H1 (cell line): ENCODE data around the gene IKZF2. TPM values are rescaled to one million over a fixed set of nuclear protein-coding genes. Genes with fewer than 3 reads are reported as not detected.

Source experiments
- ATF2 ChIP-seq: IDR thresholded peaks from 2 replicates; pipeline ENCODE4 v1.6.1; 2012; ENCODE audit warnings: low read length, inconsistent platforms
- CEBPB ChIP-seq: IDR thresholded peaks from 2 replicates; pipeline ENCODE4 v1.6.1; 2012; ENCODE audit warnings: low read depth, low read length
- CHD1 ChIP-seq: IDR thresholded peaks from 2 replicates; pipeline ENCODE4 v1.6.1; 2012; ENCODE audit warnings: low read depth, low read length, improper control_type of control experiment
- CHD7 ChIP-seq: fragments of 300-600 bp; sonication (generic); IDR thresholded peaks from 2 replicates; pipeline ENCODE4 v1.7.1; 2012; ENCODE audit warnings: low read length, moderate library complexity, mild to moderate bottlenecking, inconsistent platforms; ENCODE audit not compliant: insufficient replicate concordance
- CTBP2 ChIP-seq: IDR thresholded peaks from 2 replicates; pipeline ENCODE4 v1.7.0; 2011; ENCODE audit warnings: borderline replicate concordance, mild to moderate bottlenecking, moderate library complexity, mixed read lengths, low read length; ENCODE audit not compliant: insufficient read depth, insufficient read length
- HDAC2 ChIP-seq, 2 experiments: fragments of 300-600 bp in 1 of 2; sonication (generic) in 1 of 2; IDR thresholded peaks; 2 replicates each; pipeline ENCODE4 v1.6.1; 2011 to 2012; ENCODE audit warnings: low read depth in 2 of 2, low read length in 2 of 2, mild to moderate bottlenecking in 2 of 2, moderate library complexity in 2 of 2, borderline replicate concordance in 1 of 2, inconsistent platforms in 1 of 2
- POLR2AphosphoS5 ChIP-seq: IDR thresholded peaks from 2 replicates; pipeline ENCODE4 v1.6.1; 2011; ENCODE audit warnings: low read depth, low read length
- TBP ChIP-seq: IDR thresholded peaks from 2 replicates; pipeline ENCODE4 v1.6.1; 2011; ENCODE audit warnings: low read depth, low read length, improper control_type of control experiment
- YY1 ChIP-seq: IDR thresholded peaks from 2 replicates; pipeline ENCODE4 v1.6.1; 2011; ENCODE audit warnings: low read depth, mild to moderate bottlenecking, low read length
- polyA plus RNA-seq, 7 experiments: library from polyadenylated mRNA; depleted of rRNA in 3 of 7; stranded (reverse) in 5 of 7; unstranded in 2 of 7; fragments of >200 nt in 5 of 7; fragments of 200-250 nt in 2 of 7; gene quantifications; 1 replicate in 5 of 7; 2 replicates in 1 of 7; 4 replicates in 1 of 7; pipeline versions ENCODE4 v1.2.1 to v1.2.3, GENCODE V29; 2011 to 2013; ENCODE audit warnings: missing spikeins in 2 of 7, mixed read lengths in 2 of 7
- total RNA-seq: library from RNA; stranded (reverse); fragmentation: NEBNext Ultra II Directional; extraction: Animal tissue kit (Norgen Biotek cat#: 25700); gene quantifications from 2 replicates; pipeline ENCODE4 v1.2.1, GENCODE V29; 2021

IKZF2 gene
- total and polyA plus RNA-seq, 2 of the 8 experiments (the other 6 are each of a cell fraction or from before 2014, with no cell fraction given) = 1.7 to 4.4 TPM

DNA sequence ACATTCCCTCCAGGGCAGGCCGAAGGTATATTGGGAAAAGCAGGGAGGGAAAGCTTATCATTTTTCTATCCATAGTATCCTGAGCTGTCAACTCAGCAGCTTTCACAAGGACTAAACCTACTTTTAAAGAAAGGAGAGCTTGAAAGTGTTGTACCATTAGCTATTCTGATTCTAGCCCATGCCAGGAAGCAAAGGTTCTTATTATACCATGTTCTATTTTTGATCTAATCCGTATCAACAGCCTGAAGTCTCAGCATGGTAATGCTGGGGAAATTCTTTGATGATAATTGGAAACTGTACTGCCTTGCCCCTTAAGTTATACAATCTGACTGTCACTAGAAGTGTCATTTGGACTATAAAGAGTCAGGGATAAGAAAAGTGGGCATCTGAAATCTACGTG is 193.3 kb downstream of the IKZF2 start (continued):
- TF ChIP-seq CHD7 (no peak), CEBPB (no peak), CTBP2 (no peak), HDAC2 (IDR thresholded peaks at IDR 0.05; ENCODE audit: borderline replicate concordance in 1 of 2, low read depth in 2 of 2, low read length in 2 of 2) (no peak), YY1 (no peak), POLR2AphosphoS5 (no peak), TBP (no peak), ATF2 (no peak), CHD1 (no peak)
